ENCODE measurements around the gene CD300C.
A peak's percentile ranks its signal among the peaks of the same experiment; 100 is the strongest.
"Not testable (repeated sequence)": the region's sequence is repeated elsewhere in the genome, so short reads cannot be mapped to it uniquely, and the experiment has no call there.

CD300C gene

DNA sequence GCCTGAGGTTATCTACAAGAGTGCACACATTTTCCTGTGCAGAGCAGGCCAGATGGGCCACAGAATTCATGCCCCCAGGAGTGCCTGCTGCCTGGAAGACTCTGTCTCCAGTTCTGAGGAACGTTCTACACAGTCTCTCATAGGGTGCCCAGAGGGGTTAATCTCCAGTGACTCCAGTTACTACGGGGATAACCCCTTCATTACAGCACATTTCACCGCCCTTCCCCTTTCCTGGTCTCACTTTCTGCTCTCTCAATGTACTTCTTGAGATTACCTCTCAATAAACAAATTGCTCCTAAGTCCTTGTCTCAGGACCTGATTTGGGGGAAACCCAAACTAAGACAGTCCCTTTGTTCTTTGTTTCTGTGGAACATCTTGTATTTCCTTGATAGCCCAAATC lies 15.7 kb upstream of the CD300C start:
- DNase-seq = no peak

DNA sequence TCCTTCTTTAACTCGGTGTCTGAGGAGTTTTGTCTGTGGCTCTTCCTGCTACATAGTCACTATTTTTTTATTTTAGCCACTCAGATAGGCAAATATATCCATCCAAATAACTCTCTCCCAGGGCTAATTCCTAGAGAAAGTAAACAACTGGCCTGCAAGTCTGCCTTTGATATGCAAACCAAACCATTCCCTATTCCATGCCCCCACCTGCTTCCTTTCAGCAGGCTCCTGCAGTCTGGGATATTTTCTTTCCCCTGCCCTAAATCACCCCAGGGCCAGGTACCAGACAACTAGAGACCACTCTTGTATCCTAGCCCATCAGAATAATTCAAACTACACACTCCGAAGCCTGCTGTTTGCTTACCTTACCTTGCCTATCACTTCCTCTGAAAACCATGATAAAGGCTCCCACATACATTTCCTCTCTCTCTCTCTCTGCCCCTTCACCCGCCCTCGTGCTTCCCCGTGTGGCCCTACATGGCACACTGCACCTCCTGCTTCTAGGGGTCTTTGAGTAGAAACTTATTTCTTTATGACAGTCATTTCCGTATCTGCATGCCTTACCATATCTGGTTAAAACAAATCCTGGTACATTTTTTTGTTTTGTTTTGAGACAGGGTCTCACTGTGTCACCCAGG lies 13.1 kb upstream of the CD300C start:
- no peak for DNase-seq

DNA sequence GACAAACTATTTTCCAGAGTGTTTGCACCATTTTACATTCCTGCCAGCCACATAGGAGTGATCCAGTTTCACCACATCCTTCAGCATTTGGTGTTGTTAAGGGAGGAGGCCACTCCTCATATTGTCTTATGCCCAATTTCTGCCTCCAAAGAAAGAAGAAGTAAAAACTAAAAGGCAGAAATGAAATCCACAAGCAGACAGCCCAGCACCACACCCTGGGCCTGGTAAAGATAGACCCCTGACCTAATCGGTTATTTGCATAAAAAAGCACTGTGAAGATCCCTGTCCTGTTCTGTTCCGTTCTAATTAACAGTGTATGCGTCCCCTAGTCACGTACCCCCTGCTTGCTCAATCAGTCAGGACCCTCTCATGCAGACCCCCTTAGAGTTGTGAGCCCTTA lies 12.5 kb upstream of the CD300C start:
- not testable (repeated sequence) for DNase-seq

DNA sequence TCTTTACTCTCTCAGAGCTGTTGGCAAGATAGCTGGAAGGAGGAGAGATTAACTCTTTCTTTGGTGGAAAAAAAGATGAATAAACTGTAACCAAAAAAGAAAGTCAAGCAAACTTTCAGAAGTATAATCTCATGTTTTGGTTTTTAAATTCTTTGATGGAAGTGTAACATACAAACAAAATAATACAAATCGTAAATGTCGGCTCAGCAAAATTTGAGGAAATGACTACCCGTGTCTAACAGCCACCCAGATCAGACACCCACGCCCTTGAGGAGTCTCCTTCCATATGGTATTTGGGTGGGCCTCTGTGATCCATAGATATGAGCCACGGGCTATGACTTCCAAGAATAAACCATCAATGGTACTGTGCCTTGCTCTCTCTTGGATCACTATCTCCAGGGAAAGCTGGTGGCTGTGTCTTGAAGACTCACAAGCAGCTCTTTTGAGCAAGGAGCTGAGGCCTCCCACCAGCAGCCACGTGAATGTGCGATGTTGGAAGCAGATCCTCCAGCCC lies 9.6 kb upstream of the CD300C start:
- no peak for DNase-seq

DNA sequence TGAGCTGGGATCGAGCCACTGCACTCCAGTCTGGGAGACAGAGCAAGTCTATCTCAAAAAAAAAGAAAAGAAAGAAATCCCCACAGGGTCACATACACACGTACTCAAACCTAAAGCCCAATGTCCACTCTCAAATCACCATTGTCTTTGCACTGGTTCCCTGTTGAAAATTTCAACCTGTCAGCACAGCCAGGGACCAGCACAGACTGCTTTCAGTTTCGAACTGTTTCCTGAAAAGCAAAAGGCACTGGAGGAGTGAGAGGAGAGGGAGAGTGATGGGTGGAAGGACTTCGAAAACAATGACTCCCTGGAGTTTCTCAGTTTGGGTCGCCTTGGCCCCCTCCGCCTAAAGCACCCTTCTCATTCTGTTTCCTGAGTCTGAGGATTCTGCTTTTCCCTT lies 9.0 kb upstream of the CD300C start:
- no peak for DNase-seq

DNA sequence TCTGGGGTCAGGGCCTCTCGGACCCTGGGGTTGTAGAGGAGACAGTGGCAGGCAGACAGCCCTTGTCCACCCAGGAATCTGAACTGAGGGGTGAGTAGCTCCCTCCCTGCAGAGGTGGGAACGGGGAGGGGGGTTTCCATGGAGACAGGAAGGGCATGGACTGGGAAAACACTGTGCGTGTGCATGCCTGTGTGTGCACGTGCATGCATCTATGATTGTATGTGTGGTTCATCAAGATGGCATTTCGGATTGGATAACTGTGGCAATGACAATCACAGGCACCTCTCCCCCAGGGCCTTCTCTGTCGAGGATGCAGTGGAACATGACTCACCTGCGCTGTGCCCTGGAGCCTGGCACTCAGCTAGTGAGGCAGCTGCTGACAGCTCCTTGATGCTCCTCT lies 6.1 kb upstream of the CD300C start:
- DNase-seq = no peak

DNA sequence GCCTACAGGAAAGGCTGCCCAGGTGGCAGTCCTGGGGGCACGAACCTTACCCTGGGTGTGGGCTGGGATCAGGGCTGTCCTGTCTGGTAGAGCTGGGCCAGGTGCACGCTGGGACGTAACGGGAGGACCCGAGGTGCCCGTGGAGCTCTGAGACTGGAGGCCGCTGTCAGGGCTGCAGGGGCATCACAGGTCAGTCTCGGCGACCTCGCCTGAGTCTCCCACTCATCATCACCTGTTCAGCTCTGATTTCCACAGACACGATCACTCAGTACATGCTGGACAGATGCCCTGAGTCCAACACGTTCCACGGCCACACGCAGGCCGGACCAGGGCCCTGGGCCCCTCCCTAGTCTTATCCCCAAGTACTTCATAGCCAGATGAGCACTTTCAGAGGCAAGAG lies 4.7 kb upstream of the CD300C start:
- no peak for DNase-seq

DNA sequence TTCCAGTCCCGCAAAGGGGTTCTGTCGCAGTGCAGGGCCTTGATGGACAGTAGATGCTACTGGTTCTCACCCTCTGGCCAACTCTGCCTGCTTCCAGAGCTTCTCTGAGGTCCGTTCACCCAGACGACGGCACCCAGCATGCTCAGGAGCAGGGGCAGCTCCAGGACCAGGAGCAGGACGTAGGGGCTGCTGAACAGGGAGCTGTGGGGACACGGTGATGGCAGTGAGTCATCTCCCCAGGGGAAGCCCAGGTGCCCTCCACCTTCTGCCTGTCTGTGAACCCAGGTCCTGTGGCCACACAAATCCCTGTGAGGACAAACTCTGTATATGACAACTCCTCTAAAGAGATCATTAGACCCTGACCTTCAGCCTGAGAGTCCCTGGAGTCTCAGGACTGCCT lies 3.4 kb upstream of the CD300C start:
- DNase-seq = no peak

DNA sequence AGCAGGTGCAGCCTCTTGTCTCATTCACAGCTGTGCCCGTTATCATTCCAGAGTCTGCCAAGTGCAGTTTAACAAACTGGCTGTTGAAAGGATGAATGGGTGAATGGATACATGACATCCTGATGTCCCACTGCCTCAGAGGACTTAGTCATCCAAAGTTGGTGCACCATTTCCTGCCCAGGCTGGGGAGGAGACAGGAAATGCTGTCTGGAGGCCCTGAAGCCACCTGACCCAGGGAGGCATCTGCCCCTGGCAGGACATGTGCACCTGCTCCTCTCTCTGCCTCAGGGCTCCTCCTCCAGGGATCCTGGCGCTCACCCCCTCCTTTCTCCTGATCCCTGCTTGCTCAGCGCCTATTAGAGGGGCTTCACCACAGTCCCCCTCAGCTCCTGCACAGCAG lies 1.8 kb upstream of the CD300C start:
- DNase-seq = peak in 1 of 2 experiments; percentile 15

DNA sequence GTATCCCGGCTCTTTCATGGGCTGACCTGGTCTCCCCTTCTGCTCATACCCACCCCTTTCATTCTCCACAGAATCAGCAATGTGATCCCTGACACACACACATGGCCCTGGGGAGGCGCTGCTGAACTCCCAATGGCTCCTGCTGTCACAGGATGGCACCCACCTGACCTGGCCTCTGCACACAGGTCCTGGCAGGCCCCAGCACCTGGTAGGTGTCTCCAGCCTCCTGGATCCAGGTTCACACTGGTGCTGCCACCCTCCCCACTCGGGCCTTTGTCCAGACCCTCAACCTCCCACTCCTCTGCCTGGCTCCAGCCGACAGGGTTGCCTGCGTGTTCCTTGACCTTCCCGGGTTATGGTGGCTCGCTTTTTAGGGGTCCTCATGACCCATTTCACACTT lies 1.3 kb upstream of the CD300C start:
- DNase-seq = no peak

DNA sequence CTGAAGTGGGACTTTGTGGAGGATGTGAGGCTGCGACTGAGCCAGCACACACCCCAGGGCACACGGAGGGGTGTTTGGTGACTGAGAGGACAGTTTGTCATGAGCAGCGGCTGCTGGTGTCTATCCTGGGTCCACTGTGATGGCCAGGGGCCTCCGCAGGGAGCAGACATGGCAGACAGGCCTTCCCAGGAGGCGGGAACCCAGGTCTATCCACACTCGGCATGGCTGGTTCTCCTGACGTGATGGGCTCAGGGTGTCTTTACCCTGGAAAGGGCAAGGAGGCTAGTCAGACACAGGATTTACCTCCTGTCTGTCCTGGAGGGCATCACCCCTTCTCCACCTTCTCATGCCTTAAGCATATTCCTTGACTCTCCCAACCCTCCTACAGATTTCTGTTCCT lies 671 bp upstream of the CD300C start:
- DNase-seq = no peak

DNA sequence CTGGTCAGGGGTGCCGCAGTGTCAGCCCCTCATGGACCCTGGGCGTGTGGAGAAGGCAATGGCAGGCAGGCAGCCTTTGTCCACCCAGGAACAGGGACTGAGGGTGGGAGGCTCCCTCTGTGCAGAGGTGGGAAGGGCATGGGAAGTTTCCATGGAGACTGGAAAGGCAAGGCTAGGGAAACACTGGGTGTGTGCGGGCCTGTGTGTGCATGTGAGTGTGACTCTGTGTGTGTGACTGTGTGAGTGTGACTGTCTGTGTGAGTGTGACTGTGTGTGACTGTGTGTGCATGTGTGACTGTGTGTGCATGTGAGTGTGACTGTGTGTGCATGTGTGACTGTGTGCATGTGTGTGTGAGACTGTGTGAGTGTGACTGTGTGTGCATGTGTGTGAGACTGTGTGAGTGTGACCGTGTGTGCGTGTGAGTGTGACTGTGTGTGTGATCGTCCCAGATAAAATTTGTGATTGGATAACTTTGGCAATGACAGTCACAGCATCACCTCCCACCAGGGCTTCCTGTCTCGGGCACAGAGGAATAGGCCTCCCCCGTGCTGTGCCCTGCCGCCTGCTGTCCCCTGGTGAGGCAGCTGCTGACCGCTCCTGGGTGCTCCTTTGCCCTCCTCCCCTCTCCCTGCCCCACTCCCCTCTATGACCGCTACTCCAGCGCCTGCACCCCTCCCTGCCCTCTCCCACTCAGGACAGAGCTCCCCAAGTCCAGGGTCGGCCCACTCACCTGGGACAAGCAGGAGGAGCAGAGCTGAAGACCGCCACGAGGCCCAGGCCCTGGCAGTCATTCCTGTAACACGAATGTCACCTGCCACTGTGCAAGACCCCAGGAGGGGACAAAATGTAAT lies 698 bp downstream of the CD300C start:
- DNase-seq = no peak

DNA sequence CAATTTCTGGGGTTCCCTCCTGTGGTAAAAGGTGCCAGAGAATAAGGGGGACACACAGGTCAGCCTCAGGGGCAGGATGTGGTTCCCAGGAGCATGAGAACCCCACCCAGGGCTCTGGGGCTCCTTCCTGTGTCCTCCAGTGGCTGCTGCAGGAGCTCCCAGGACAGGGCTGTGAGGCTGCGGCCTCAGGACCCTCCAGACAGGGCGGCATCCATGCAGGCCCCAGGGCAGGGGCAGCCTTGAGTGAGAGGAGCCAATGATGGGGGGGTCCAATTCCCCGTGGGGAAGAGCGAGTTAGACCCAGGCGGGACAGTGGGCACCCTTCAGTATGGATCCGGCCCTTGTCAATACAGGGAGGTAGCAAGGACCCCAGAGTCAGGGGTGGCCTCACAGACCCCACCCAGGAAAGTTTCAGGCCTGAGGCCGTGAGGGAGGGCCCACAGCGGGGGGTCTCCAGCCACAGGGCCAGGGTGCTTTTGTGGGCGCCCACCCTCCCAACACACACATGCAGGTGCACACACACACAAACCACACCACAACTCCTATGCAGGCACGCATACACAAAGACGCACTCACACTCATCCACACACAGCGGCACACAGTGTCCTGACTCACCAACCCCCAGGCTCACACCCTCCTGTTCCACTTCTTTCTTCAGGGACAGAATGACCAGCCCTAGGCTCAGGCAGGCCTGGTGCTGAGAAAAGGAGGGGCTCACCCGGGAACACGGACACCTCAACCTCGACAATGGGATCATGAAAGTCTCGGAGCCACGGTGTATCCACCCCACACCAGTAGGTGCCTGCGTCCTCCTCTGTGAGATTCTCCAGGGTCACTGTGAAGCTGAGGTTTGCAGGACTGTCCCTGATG lies 1.8 kb downstream of the CD300C start:
- no peak for DNase-seq

DNA sequence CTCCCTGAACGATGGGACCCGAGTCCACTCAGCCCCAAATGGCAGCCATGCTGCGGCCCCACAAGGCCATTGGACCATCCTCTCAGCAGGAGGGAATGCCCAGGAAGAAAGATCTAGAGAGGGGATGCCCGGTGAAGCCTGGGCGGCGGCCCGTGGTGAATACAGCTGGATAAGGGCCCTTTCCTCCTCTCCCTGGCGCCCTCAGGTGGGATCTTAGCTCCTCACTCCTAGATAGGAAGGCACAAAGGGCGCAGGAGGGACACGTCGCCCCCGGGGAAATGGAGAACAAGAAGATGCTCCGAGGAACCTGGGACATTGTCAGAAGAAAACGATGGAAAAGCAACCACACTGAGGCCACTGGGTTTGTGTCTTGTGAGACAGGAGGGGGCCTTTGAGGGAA lies 2.5 kb downstream of the CD300C start:
- no peak for DNase-seq

DNA sequence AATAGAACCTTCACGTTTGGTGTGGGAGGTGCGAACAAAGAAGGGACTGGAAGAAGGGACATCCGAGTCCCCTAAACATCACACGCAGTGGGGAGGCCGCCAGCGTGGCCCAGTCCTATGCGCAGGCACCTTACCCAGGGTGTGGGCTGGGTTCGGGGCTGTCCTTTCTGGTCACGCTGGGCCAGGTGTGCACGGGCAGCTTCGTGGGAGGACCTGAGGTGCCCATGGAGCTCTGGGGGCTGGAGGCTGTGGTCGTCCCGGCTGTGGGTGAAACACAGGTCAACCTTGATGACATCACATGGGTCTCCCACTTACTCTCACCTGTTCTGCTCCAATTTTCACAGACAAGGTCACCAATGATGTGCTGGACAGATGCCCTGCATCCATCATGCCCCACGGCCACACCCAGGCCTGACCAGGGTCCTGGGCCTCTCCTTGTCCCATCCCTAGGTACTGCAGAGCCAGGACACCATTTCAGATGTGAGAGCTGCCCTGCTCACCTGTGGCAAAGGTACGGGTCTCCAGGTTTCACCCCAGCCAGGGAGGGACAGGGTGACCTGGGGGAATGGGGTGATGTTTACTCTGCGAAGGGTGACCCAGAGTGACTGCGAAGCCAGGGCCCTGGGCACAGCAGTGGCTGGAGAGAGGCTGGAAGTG lies 3.1 kb downstream of the CD300C start:
- no peak for DNase-seq

DNA sequence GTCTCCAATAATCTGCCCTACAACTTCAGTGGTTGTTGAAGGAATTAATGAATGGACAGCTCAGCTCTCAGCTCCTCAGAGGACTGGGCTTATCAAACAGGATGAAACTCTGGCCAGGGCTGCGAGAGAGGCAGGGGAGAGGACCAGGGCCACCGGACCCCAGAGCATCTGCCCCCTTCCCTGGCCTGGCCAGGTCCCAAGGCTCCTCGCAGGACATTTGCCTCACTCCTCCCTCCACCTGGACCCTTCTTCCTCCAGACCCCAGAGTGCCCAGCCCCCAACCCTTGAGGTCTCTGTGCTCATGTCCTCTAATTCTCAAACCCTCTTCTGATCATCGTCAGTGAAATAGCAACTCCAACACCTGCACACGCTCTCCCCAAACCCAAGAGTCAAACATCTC lies 3.7 kb downstream of the CD300C start:
- no peak for DNase-seq

DNA sequence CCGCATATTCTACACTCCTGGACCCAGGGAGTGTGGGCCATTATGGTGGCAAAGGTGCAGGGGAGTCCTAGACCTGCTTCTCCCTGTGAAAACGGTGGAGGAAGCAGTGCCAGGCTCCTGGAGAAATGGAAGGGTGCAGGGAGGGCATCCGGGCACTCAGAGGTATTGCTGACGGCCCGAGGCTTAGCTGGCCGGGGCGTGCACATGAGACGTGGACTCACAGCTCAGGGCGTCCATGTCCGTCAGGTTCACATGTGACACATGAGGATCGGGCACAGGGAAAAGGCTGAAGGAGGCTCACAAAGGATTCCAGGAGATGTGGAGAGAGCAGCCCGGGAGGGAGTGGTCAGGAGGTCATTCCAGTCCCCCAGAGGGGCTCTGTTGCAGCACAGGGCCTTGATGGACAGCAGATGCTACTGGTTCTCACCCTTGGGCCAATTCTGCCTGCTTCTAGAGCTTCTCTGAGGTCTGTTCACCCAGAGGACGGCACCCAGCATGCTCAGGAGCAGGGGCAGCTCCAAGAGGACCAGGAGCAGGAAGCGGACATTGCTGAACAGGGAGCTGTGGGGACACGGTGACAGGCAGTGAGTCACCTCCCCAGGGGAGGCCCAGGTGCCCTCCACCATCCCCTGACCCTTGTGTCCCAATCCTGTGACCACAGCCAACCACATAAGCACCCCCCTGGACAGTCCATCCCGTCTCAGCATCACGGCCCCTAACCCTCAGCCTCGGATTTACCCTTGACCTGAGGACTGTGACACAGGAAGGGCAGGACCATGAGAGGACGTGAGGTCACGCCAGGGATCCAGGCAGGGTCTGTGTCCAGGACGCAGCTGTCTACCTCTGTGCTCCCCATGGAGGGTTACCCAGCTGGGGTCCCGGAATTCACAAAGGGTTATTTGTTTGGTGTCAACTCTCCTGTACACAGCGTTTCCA lies 4.5 kb downstream of the CD300C start:
- DNase-seq = no peak

DNA sequence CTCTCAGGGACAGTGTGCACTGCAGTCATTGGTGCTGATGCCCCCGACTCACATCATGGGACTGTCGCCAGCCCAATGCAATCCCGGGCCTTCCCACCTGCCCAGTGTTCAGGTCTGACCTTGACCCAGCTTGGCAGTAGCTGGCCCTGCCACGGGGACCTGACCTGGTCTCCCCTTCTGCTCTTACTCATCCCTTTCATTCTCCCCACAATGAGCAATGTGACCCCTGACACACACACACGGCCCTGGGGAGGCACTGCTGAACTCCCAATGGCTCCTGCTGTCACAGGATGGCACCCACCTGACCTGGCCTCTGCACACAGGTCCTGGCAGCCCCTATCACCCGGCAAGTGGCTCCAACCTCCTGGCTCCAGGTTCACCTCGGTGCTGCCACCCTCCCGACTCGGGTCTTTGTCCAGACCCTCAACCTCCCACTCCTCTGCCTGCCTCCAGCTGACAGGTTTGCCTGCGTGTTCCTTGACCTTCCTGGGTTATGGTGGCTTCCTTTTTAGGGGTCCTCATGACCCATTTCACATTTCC lies 6.6 kb downstream of the CD300C start:
- DNase-seq = no peak

DNA sequence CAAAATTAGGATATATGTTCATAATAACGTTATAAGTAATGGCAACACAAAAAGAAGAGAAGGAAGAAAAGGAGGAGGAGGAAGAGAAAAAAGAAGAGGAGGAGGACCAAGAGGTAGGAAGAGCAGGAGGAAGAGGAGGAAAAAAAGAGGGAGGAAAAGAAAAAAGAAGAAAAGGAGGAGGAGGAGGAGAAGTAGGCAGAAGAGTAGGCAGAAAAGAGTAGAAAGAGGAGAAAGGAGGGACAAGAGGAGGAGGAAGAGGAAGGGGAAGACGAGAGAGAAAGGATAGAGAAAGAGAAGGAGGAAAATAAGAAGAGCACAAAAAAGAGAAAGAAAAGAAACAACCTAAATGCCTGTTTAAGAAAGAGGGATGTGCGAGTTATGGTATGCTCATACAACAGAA lies 9.0 kb downstream of the CD300C start:
- no peak for DNase-seq

DNA sequence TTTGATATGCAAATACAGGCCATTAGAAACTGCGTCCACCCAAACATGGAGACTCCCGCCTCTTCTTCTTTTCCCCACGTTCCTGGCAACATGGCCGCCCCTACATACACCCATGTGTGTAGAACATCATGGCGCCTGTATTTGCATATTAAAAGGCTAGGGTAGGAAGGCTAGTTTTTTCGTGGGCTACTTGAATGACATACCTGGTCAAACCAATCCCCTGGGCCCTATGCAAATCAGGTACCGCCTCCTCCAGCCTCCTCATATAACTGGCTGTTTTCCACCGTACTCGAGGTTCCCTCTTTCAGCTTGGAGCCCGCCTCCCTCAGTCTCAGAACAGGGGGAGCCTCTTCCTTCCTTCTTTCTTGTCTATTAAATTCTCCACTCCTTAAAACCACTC lies 13.8 kb downstream of the CD300C start:
- peak in 1 of 2 experiments; percentile 51 for DNase-seq

DNA sequence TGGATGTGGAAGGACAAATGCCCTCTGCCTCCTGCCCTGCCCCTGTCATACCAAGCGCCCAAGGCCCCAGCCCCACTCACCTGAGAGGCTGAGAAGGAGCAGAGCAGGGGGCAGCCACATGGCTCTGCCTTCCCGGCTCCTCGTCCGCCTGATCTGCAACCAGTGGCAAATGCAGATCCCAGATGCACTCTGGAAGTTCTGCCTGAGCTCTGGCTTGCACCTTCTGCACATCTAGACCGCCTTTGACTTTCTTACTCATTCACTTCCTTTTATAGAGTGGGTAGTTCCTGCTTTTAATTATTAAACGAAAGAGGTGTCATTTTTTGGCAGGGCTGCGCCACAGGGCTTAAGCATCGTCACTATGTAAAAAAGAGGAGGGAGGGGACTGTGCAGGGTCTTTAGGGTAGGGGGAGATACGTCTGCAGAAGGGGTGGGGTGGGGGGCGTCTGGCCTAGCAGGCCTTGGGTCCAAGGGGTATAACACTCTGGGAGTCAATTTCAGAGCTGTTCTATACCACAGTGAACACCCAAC lies 14.6 kb downstream of the CD300C start, which contains the start of gene CD300LB:
TSS of gene CD300LB (minus strand) at position 245 of the 531 bp plus-strand sequence. CDS start at position 120, 125 bp downstream.
- DNase-seq = no peak
